Left cardiac atrium (tissue), 4 donors: ENCODE results near the gene TSR3. TPM values are rescaled to one million over a fixed set of nuclear protein-coding genes. Genes with fewer than 3 reads are reported as not detected.

Source experiments
- ATAC-seq, 2 donors: fragments of 200-7000 bp; cut with Tn5 transposase; one replicate each; pipeline ENCODE4 v1.9.1; 2020; ENCODE audit warnings: mild to moderate bottlenecking in 2 of 2, moderate library complexity in 2 of 2
- DNase-seq: peaks from one replicate; pipeline ENCODE4 v3.0.0-alpha.2; 2020
- intact Hi-C, 2 donors: fragments of 100-400 bp; cut with DNase I; formaldehyde crosslinking; loops; one replicate each; pipeline versions ENCODE4 v1.14.1 to v1.15.1; 2022 to 2023
- total RNA-seq, 2 donors: library from RNA; stranded (reverse); fragmentation: NEBNext Ultra II Directional; extraction: Animal tissue kit (Norgen Biotek cat#: 25700); gene quantifications; one replicate each; pipeline ENCODE4 v1.2.1, GENCODE V29; 2021
- donor health status: DM: no; HTN: yes; CAD: no.
- donor health status: DM: no; HTN: yes; CAD: no; lungs with severe emphysema.
- donor health status: DM: yes; HTN: yes; CAD: no.
- donor health status: Dilated cardiomyopathy.

The TSR3 gene
- total RNA-seq, 2 donors from 2014 or later, result 44.5 to 59.1 TPM

- peak; percentile 91 for DNase-seq
- peak; percentile 94 to 95 for ATAC-seq
- intact Hi-C loops, result no loop called here
Observed at GRCh38 chr16:1342526-1343427, 8.9 kb downstream of the TSR3 start.

- ATAC-seq, result no peak
- DNase-seq, result no peak
- intact Hi-C loops, result no loop called here
Observed at GRCh38 chr16:1341495-1342420, 9.9 kb downstream of the TSR3 start.

- ATAC-seq (no peak), DNase-seq (no peak)
Observed at GRCh38 chr16:1340730-1341494, 10.8 kb downstream of the TSR3 start.

GRCh38 chr16:1338855-1339675 is 12.6 kb downstream of the TSR3 start:
- no peak for ATAC-seq
- intact Hi-C loops, result no loop called here

More at GRCh38 chr16:1340730-1341494, 10.8 kb downstream of the TSR3 start:
- intact Hi-C loops, result no loop called here

GRCh38 chr16:1338119-1338730 is 13.5 kb downstream of the TSR3 start:
- intact Hi-C loops, result no loop called here

More at GRCh38 chr16:1338855-1339675, 12.6 kb downstream of the TSR3 start:
- DNase-seq, result no peak

GRCh38 chr16:1337486-1337885 is 14.2 kb downstream of the TSR3 start:
- ATAC-seq (no peak), DNase-seq (no peak)
- intact Hi-C loops, result no loop called here

More at GRCh38 chr16:1338119-1338730, 13.5 kb downstream of the TSR3 start:
- DNase-seq (no peak), ATAC-seq (no peak)

- DNase-seq (no peak), ATAC-seq (no peak)
- intact Hi-C loops, result no loop called here
Observed at GRCh38 chr16:1336619-1337018, 15.1 kb downstream of the TSR3 start.

GRCh38 chr16:1335996-1336395 is 15.7 kb downstream of the TSR3 start:
- intact Hi-C loops, result no loop called here
- DNase-seq, result no peak
- ATAC-seq, result no peak

GRCh38 chr16:1335211-1335971 is 16.3 kb downstream of the TSR3 start:
- intact Hi-C loops, result no loop called here
- ATAC-seq, result no peak
- no peak for DNase-seq

GRCh38 chr16:1334739-1335138 is 16.9 kb downstream of the TSR3 start:
- ATAC-seq, result no peak
- DNase-seq, result no peak
- intact Hi-C loops, result no loop called here

- intact Hi-C loops, result no loop called here
- no peak for DNase-seq
- ATAC-seq, result no peak
Observed at GRCh38 chr16:1333854-1334700, 17.6 kb downstream of the TSR3 start.

GRCh38 chr16:1333149-1333812 is 18.4 kb downstream of the TSR3 start, which contains the start of gene BAIAP3:
Gene BAIAP3, plus strand, starts transcription at chr16:1333645. Its CDS starts 4,905 bp downstream, at chr16:1338550.
- intact Hi-C loops, result no loop called here
- DNase-seq (peak; percentile 56), ATAC-seq (peak; percentile 78 to 81)

GRCh38 chr16:1332618-1333148 is 19.0 kb downstream of the TSR3 start:
- no peak for ATAC-seq
- intact Hi-C loops, result no loop called here
- no peak for DNase-seq

- DNase-seq (peak; percentile 62), ATAC-seq (peak in 1 of 2 donors; percentile 20)
- intact Hi-C loops, result no loop called here
Observed at GRCh38 chr16:1331712-1332617, 19.7 kb downstream of the TSR3 start.
